K562 (cell line): ENCODE results near the gene ARSD. TPM values are rescaled to one million over a fixed set of nuclear protein-coding genes. Genes with fewer than 3 reads are reported as not detected.

ENCODE experiments used
- ARID4B ChIP-seq: sonication (generic); formaldehyde crosslinking; IDR thresholded peaks from 2 replicates; pipeline ENCODE4 v1.8.0; 2022; ENCODE audit warnings: mild to moderate bottlenecking, missing genetic modification reagents
- BRCA1 ChIP-seq, 2 experiments: fragments of 450-650 bp in 1 of 2; sonication (generic) in 1 of 2; formaldehyde crosslinking in 1 of 2; IDR thresholded peaks; 2 replicates each; pipeline versions ENCODE4 v1.5.0 to v1.6.1; 2017 to 2020; ENCODE audit warnings: mild to moderate bottlenecking in 1 of 2, missing genetic modification reagents in 1 of 2
- CHAMP1 ChIP-seq: fragments of 450-650 bp; IDR thresholded peaks from 2 replicates; pipeline ENCODE4 v1.6.1; 2016; ENCODE audit warnings: mild to moderate bottlenecking
- CTBP1 ChIP-seq: fragments of 450-650 bp; IDR thresholded peaks from 2 replicates; pipeline ENCODE4 v1.6.1; 2016; ENCODE audit warnings: borderline replicate concordance
- CXXC5 ChIP-seq: fragments of 250-450 bp; sonication (Bioruptor Pico); IDR thresholded peaks from 2 replicates; pipeline ENCODE4 v1.8.0; 2022; ENCODE audit warnings: inconsistent platforms, mild to moderate bottlenecking, moderate library complexity
- FOSL1 ChIP-seq: fragments of 200-800 bp; sonication (Bioruptor generic); conservative IDR thresholded peaks from 2 replicates; pipeline ENCODE4 v1.6.1; 2016; ENCODE audit warnings: missing genetic modification characterization, missing compliant biosample characterization
- FOXM1 ChIP-seq, 2 experiments: fragments of 450-650 bp in 1 of 2; sonication (generic) in 1 of 2; formaldehyde crosslinking in 1 of 2; IDR thresholded peaks; 2 replicates each; pipeline versions ENCODE4 v1.6.1 to v1.9.0; 2017 to 2022; ENCODE audit warnings: low read depth in 2 of 2, mild to moderate bottlenecking in 2 of 2, missing genetic modification reagents in 1 of 2, moderate library complexity in 1 of 2
- PTBP1 ChIP-seq: fragments of 200-400 bp; formaldehyde crosslinking; IDR thresholded peaks from 2 replicates; pipeline ENCODE4 v1.6.1; 2017; ENCODE audit warnings: low read depth, low read length
- RCOR1 ChIP-seq, 2 experiments: IDR thresholded peaks; 2 replicates each; pipeline ENCODE4 v1.6.1; 2012; ENCODE audit warnings: low read depth in 2 of 2, low read length in 2 of 2, borderline replicate concordance in 1 of 2, improper control_type of control experiment in 1 of 2
- RNF219 ChIP-seq: fragments of 250-450 bp; sonication (Bioruptor Pico); IDR thresholded peaks from 2 replicates; pipeline ENCODE4 v1.5.0; 2022; ENCODE audit warnings: mild to moderate bottlenecking
- ZBTB17 ChIP-seq: fragments of 450-650 bp; formaldehyde crosslinking; IDR thresholded peaks from 2 replicates; pipeline ENCODE4 v1.4.0; 2020; ENCODE audit warnings: mild to moderate bottlenecking
- ZBTB5 ChIP-seq: fragments of 450-650 bp; IDR thresholded peaks from 2 replicates; pipeline ENCODE4 v1.6.1; 2017; ENCODE audit warnings: antibody characterized with exemption
- ZNF239 ChIP-seq: fragments of 250-450 bp; sonication (Bioruptor Pico); IDR thresholded peaks from 2 replicates; pipeline ENCODE4 v1.4.0; 2020; ENCODE audit warnings: mild to moderate bottlenecking
- ZNF655 ChIP-seq: fragments of 250-450 bp; sonication (Bioruptor Pico); IDR thresholded peaks from 2 replicates; pipeline ENCODE4 v1.5.0; 2021
- ZNF668 ChIP-seq: fragments of 250-450 bp; sonication (Bioruptor Pico); IDR thresholded peaks from 2 replicates; pipeline ENCODE4 v1.8.0; 2022; ENCODE audit warnings: mild to moderate bottlenecking, inconsistent platforms
- polyA plus RNA-seq, 8 experiments: library from polyadenylated mRNA; depleted of rRNA in 4 of 8; stranded (reverse) in 5 of 8; unstranded in 3 of 8; fragments of >200 nt; fragmentation: Nextera tagmentation in 2 of 8; fragmentation: Illumina TruSeq in 1 of 8; extraction: Ambion mirVana in 2 of 8; extraction: Trizol in 1 of 8; gene quantifications; 2 replicates each; pipeline versions ENCODE4 v1.2.1 to v1.2.3, GENCODE V29; 2011 to 2014; ENCODE audit warnings: inconsistent platforms in 1 of 8, missing spikeins in 1 of 8
- total RNA-seq, 7 experiments: library from RNA; depleted of rRNA in 6 of 7; stranded (reverse); fragments of >200 nt in 6 of 7; fragmentation: Illumina TruSeq in 2 of 7; extraction: Trizol in 2 of 7; gene quantifications; 2 replicates each; pipeline versions ENCODE4 v1.2.1 to v1.2.3, GENCODE V29; 2011 to 2021; ENCODE audit warnings: low replicate concordance in 1 of 7

Gene ARSD
- total and polyA plus RNA-seq, 9 of the 15 experiments (the other 6 are each of a cell fraction or from before 2014, with no cell fraction given) = 0.05 to 0.23 (median 0.09) TPM; not detected in 1

- TF ChIP-seq RNF219 = no peak
- no peak for TF ChIP-seq ZBTB5
- no peak for TF ChIP-seq PTBP1
- TF ChIP-seq ZNF655 (CRISPR knock-in tag) = no peak
- TF ChIP-seq ZBTB17 (CRISPR knock-in tag) = no peak
- TF ChIP-seq BRCA1 (IDR thresholded peaks at IDR 0.05) = no peak
- TF ChIP-seq BRCA1 (CRISPR knock-in tag; IDR thresholded peaks at IDR 0.05) = no peak
- no peak for TF ChIP-seq ZNF668 (CRISPR knock-in tag)
- TF ChIP-seq ZNF239 (CRISPR knock-in tag) = no peak
- TF ChIP-seq CTBP1 = peak; percentile 58; the same call in 1 of the 2 replicates
- TF ChIP-seq ARID4B (CRISPR knock-in tag) = no peak
- no peak for TF ChIP-seq FOXM1 (IDR thresholded peaks at IDR 0.05; ENCODE audit: low read depth)
- no peak for TF ChIP-seq FOXM1 (CRISPR knock-in tag; IDR thresholded peaks at IDR 0.05; ENCODE audit: low read depth)
- no peak for TF ChIP-seq RCOR1 (IDR thresholded peaks at IDR 0.05; ENCODE audit: borderline replicate concordance in 1 of 2, low read depth in 2 of 2, low read length in 2 of 2)
- TF ChIP-seq FOSL1 (tag) = no peak
- TF ChIP-seq CHAMP1 = no peak
- no peak for TF ChIP-seq CXXC5
Observed at GRCh38 chrX:2917767-2918166, 11.4 kb downstream of the ARSD start (continued).
